HCT116 (cell line): ENCODE results near the gene SNRPF. TPM values are rescaled to one million over a fixed set of nuclear protein-coding genes. Genes with fewer than 3 reads are reported as not detected.

Experiments used
- ATAC-seq: fragments of 200-7000 bp; cut with Tn5 transposase; 2 replicates; pipeline ENCODE4 v1.9.1; 2020; ENCODE audit warnings: mild to moderate bottlenecking, moderate library complexity
- BruUV-seq: library from RNA; stranded (reverse); fragments of 400-500 nt; replicated peaks from 2 replicates; lab custom pipeline; 2021; lab: Mats Ljungman, UMichigan
- CTCF ChIA-PET: fragments of 300-600 bp; sonication (Branson Sonifier 250); formaldehyde crosslinking; loops from one replicate; lab custom pipeline; 2021; ENCODE audit warnings: antibody characterized with exemption; lab: Charles Lee
- POLR2A ChIA-PET: fragments of 300-600, 350-600 bp; sonication (Branson Sonifier 250); formaldehyde crosslinking; loops from one replicate; lab custom pipeline; 2021; ENCODE audit warnings: antibody characterized with exemption; lab: Charles Lee
- RAD21 ChIA-PET, 2 experiments: fragments of 300-600 bp; sonication (Branson Sonifier 250); formaldehyde crosslinking; loops; one replicate each; lab custom pipeline; 2023; ENCODE audit warnings: low total read pairs in 2 of 2; ENCODE audit not compliant: uncharacterized antibody in 2 of 2, unreplicated experiment in 2 of 2, low non-redundant PET in 1 of 2; lab: Charles Lee
- DNase-seq: peaks from one replicate; pipeline ENCODE4 v3.0.0-alpha.2; 2010; ENCODE audit warnings: low read depth, low spot score
- H2AFZ ChIP-seq: fragments of 200-600 bp; shearing (Covaris generic), sonication (generic); 2 replicates; pipeline ENCODE4 v1.6.1; 2017; ENCODE audit warnings: low read depth, mixed run types, mixed read lengths, antibody characterized with exemption, low read length; ENCODE audit not compliant: poor library complexity, severe bottlenecking
- H3K27ac ChIP-seq: 2 replicates; pipeline ENCODE4 v1.5.1; 2012; ENCODE audit warnings: low read depth, low read length
- H3K27me3 ChIP-seq: fragments of 200-600 bp; sonication (generic); 2 replicates; pipeline ENCODE4 v1.6.1; 2016; ENCODE audit warnings: mixed run types, low read length, mixed read lengths; ENCODE audit not compliant: insufficient read depth
- H3K36me3 ChIP-seq, 2 experiments: fragments of 200-500 bp in 1 of 2; fragments of 200-600 bp in 1 of 2; sonication (Bioruptor generic) in 1 of 2; sonication (generic) in 1 of 2; 2 replicates each; pipeline versions ENCODE4 v1.5.1 to v1.6.1; 2014 to 2016; ENCODE audit warnings: low read length in 2 of 2, inconsistent platforms in 1 of 2, mixed read lengths in 1 of 2, mixed run types in 1 of 2; ENCODE audit not compliant: insufficient read depth in 2 of 2, control insufficient read depth in 1 of 2
- H3K4me1 ChIP-seq, 2 experiments: fragments of 200-600 bp in 1 of 2; sonication (generic) in 1 of 2; 2 replicates each; pipeline versions ENCODE4 v1.5.1 to v1.6.1; 2012 to 2017; ENCODE audit warnings: low read length in 2 of 2, inconsistent platforms in 1 of 2, mild to moderate bottlenecking in 1 of 2, mixed read lengths in 1 of 2, mixed run types in 1 of 2, moderate library complexity in 1 of 2; ENCODE audit not compliant: insufficient read depth in 2 of 2, control insufficient read depth in 1 of 2
- H3K4me2 ChIP-seq: fragments of 200-600 bp; sonication (generic); 2 replicates; pipeline ENCODE4 v1.6.1; 2017; ENCODE audit warnings: mixed run types, low read length, mixed read lengths
- H3K4me3 ChIP-seq, 2 experiments: fragments of 200-600 bp in 1 of 2; sonication (generic) in 1 of 2; replicated peaks in 1 of 2; 2 replicates each; pipeline ENCODE4 v1.5.1; 2011 to 2016; ENCODE audit warnings: low read length in 2 of 2, control low read depth in 1 of 2, low read depth in 1 of 2, mild to moderate bottlenecking in 1 of 2, mixed read lengths in 1 of 2, mixed run types in 1 of 2
- H3K79me2 ChIP-seq: fragments of 200-600 bp; sonication (generic); 2 replicates; pipeline ENCODE4 v1.6.1; 2017; ENCODE audit warnings: mild to moderate bottlenecking, mixed run types, low read length, moderate library complexity, mixed read lengths; ENCODE audit not compliant: insufficient read depth
- H3K9ac ChIP-seq: fragments of 200-600 bp; sonication (generic); 2 replicates; pipeline ENCODE4 v1.6.1; 2016; ENCODE audit warnings: low read length, mixed read lengths
- H3K9me2 ChIP-seq: fragments of 200-600 bp; sonication (generic), shearing (Covaris generic); 2 replicates; pipeline ENCODE4 v1.6.1; 2017; ENCODE audit warnings: mixed run types, mild to moderate bottlenecking, moderate library complexity; ENCODE audit not compliant: insufficient read depth
- H3K9me3 ChIP-seq, 2 experiments: fragments of 200-500 bp in 1 of 2; fragments of 200-600 bp in 1 of 2; sonication (Bioruptor generic) in 1 of 2; sonication (generic) in 1 of 2; 2 replicates each; pipeline ENCODE4 v1.6.1; 2014 to 2017; ENCODE audit warnings: low read length in 2 of 2, mixed read lengths in 2 of 2, inconsistent platforms in 1 of 2, low read depth in 1 of 2, mild to moderate bottlenecking in 1 of 2, mixed run types in 1 of 2, moderate library complexity in 1 of 2; ENCODE audit not compliant: control insufficient read depth in 1 of 2, insufficient read depth in 1 of 2
- H4K20me1 ChIP-seq: fragments of 200-600 bp; sonication (generic), shearing (Covaris generic); 2 replicates; pipeline ENCODE4 v1.6.1; 2017; ENCODE audit warnings: mixed run types, mild to moderate bottlenecking, moderate library complexity; ENCODE audit not compliant: insufficient read depth
- CBX3 ChIP-seq: IDR thresholded peaks from 2 replicates; pipeline ENCODE4 v1.6.1; 2012; ENCODE audit warnings: low read depth
- REST ChIP-seq: IDR thresholded peaks from 2 replicates; pipeline ENCODE4 v1.6.1; 2012; ENCODE audit warnings: low read depth
- ZNF274 ChIP-seq: fragments of 200-500 bp; sonication (Bioruptor generic); IDR thresholded peaks from 2 replicates; pipeline ENCODE4 v1.6.1; 2014; ENCODE audit warnings: mild to moderate bottlenecking, low read depth, low read length, inconsistent platforms
- intact Hi-C: fragments of 100-400 bp; cut with micrococcal nuclease; formaldehyde crosslinking; loops from 2 replicates; pipeline ENCODE4 v1.10.0; 2022
- total RNA-seq: library from RNA; stranded (reverse); gene quantifications from one replicate; pipeline ENCODE4 v1.2.1, GENCODE V29; 2021; ENCODE audit not compliant: unreplicated experiment
- TF ChIP-seq, protein P1 (sequence below): IDR thresholded peaks from 2 replicates; pipeline ENCODE4 v1.6.1; 2011; ENCODE audit warnings: mild to moderate bottlenecking, low read length, moderate library complexity; ENCODE audit not compliant: insufficient replicate concordance; ENCODE audit errors: extremely low read depth

SNRPF gene
- total RNA-seq, 1 experiment from 2014 or later = 56.3 TPM

DNA sequence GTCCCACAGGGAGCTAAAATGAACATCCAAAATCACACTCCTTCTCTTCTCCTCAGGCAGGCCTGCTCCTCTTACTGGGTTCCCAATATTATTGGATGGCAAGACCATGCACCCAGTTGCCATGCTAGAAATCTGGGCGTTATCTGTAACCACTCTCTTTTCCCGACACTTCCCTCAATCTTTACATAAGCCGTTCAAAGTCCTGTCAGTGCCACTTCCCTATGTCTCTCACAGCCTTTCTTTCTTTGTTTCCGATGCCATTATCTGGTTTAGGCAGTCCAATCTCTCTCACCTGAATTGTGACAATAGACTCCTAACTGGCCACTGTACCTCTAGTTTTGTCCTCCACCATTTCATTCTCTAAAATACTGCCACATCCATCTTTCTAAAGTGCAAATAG, 24.1 kb downstream of the SNRPF start:
- DNase-seq = no peak
- RAD21 ChIA-PET = no interaction called here
- Histone ChIP-seq H3K9me3 (no peaks in the 10 kb centered on the region; a peak in 1 of 4 replicates), H2AFZ (no peak overlapping the region), H4K20me1 (no peaks in the 10 kb centered on the region), H3K27me3 (no peaks in the 10 kb centered on the region), H3K4me1 (no peaks in the 10 kb centered on the region)
- no peak for TF ChIP-seq ZNF274
- no peak for TF ChIP-seq REST
- TF ChIP-seq CBX3 = no peak
- TF ChIP-seq, protein P1, sequence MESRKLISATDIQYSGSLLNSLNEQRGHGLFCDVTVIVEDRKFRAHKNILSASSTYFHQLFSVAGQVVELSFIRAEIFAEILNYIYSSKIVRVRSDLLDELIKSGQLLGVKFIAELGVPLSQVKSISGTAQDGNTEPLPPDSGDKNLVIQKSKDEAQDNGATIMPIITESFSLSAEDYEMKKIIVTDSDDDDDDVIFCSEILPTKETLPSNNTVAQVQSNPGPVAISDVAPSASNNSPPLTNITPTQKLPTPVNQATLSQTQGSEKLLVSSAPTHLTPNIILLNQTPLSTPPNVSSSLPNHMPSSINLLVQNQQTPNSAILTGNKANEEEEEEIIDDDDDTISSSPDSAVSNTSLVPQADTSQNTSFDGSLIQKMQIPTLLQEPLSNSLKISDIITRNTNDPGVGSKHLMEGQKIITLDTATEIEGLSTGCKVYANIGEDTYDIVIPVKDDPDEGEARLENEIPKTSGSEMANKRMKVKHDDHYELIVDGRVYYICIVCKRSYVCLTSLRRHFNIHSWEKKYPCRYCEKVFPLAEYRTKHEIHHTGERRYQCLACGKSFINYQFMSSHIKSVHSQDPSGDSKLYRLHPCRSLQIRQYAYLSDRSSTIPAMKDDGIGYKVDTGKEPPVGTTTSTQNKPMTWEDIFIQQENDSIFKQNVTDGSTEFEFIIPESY = no peak
- TF ChIP-seq, all 23 proteins: peak for 0
- no peak overlapping the region for H3K4me2 ChIP-seq
- H3K79me2 ChIP-seq = no peaks in the 10 kb centered on the region
- no peaks in the 10 kb centered on the region for H3K9me2 ChIP-seq
- no peak overlapping the region for H3K4me3 ChIP-seq
- BruUV-seq = no TSS peak
- ChIA-PET CTCF (no interaction called here), POLR2A (no interaction called here)
- H3K27ac ChIP-seq = no peak overlapping the region
- intact Hi-C loops = no loop called here
- H3K36me3 ChIP-seq = no peaks in the 10 kb centered on the region
- H3K9ac ChIP-seq = no peak overlapping the region
- ATAC-seq = no peak
